Stimulated activated CD8-positive, alpha-beta memory T cell treated with anti-CD3 and anti-CD28 coated beads, Interleukin-2, amount 100 ng/mL, for 1 hour (primary cell): ENCODE data around the gene PROM1.

ENCODE experiments used
- DNase-seq, 2 donors: peaks; one replicate each; pipeline ENCODE4 v3.0.0-alpha.2; 2020; ENCODE audit warnings: low read depth in 2 of 2

PROM1 gene

GRCh38 chr4:16026160-16026761 lies 57.6 kb downstream of the PROM1 start:
- DNase-seq: peak in 1 of 2 donors; percentile 3

GRCh38 chr4:16025268-16025667 lies 58.6 kb downstream of the PROM1 start:
- DNase-seq: no peak

- DNase-seq: no peak
Observed at GRCh38 chr4:16023776-16024408, 59.9 kb downstream of the PROM1 start.

- no peak for DNase-seq
Observed at GRCh38 chr4:16021804-16022560, 61.8 kb downstream of the PROM1 start.

- DNase-seq: no peak
Observed at GRCh38 chr4:16019649-16020048, 64.2 kb downstream of the PROM1 start.

- no peak for DNase-seq
Observed at GRCh38 chr4:16018841-16019240, 65.0 kb downstream of the PROM1 start.

GRCh38 chr4:16018061-16018676 lies 65.7 kb downstream of the PROM1 start:
- DNase-seq: no peak

GRCh38 chr4:16016536-16016935 lies 67.3 kb downstream of the PROM1 start:
- no peak for DNase-seq

- no peak for DNase-seq
Observed at GRCh38 chr4:16011173-16011572, 72.7 kb downstream of the PROM1 start.

GRCh38 chr4:16009153-16009552 lies 74.7 kb downstream of the PROM1 start:
- DNase-seq: no peak

GRCh38 chr4:16007471-16008095 lies 76.2 kb downstream of the PROM1 start:
- no peak for DNase-seq

- DNase-seq: no peak
Observed at GRCh38 chr4:16006771-16007446, 76.9 kb downstream of the PROM1 start.

GRCh38 chr4:16005676-16006075 lies 78.1 kb downstream of the PROM1 start:
- no peak for DNase-seq

GRCh38 chr4:16001484-16001858 lies 82.4 kb downstream of the PROM1 start:
- peak; percentile 6 to 9 for DNase-seq

GRCh38 chr4:16000708-16001483 lies 82.9 kb downstream of the PROM1 start:
- DNase-seq: no peak

GRCh38 chr4:15996773-15997172 lies 87.0 kb downstream of the PROM1 start:
- DNase-seq: no peak

GRCh38 chr4:15995826-15996225 lies 88.0 kb downstream of the PROM1 start:
- DNase-seq: no peak

GRCh38 chr4:15992167-15992485 lies 91.7 kb downstream of the PROM1 start:
- DNase-seq: no peak

GRCh38 chr4:15990570-15991285 lies 93.1 kb downstream of the PROM1 start:
- no peak for DNase-seq

- DNase-seq: no peak
Observed at GRCh38 chr4:15989424-15989823, 94.4 kb downstream of the PROM1 start.
